Upper lobe of right lung (tissue), 1 donor: ENCODE results near the gene TIFAB. TPM values are rescaled to one million over a fixed set of nuclear protein-coding genes. Genes with fewer than 3 reads are reported as not detected.
A peak's percentile ranks its signal among the peaks of the same experiment; 100 is the strongest.

Experiments
- ATAC-seq: fragments of 200-7000 bp; cut with Tn5 transposase; one replicate; pipeline ENCODE4 v1.9.1; 2020; ENCODE audit warnings: mild to moderate bottlenecking, moderate library complexity
- DNase-seq: peaks from one replicate; pipeline ENCODE4 v3.0.0-alpha.2; 2020
- H3K27ac ChIP-seq: fragments of 200-600 bp; one replicate; pipeline ENCODE4 v1.8.0; 2022
- H3K27me3 ChIP-seq: fragments of 200-600 bp; one replicate; pipeline ENCODE4 v1.8.0; 2022; ENCODE audit warnings: mild to moderate bottlenecking
- H3K36me3 ChIP-seq: fragments of 200-600 bp; one replicate; pipeline ENCODE4 v1.8.0; 2022
- H3K4me1 ChIP-seq: fragments of 200-600 bp; one replicate; pipeline ENCODE4 v1.8.0; 2022
- H3K4me3 ChIP-seq: fragments of 200-600 bp; one replicate; pipeline ENCODE4 v1.8.0; 2022; ENCODE audit warnings: mild to moderate bottlenecking
- H3K9me3 ChIP-seq: fragments of 200-600 bp; one replicate; pipeline ENCODE4 v1.8.0; 2022
- CTCF ChIP-seq: fragments of 200-600 bp; IDR thresholded peaks from one replicate; pipeline ENCODE4 v1.8.0; 2022; ENCODE audit warnings: antibody characterized with exemption
- intact Hi-C: fragments of 100-400 bp; cut with DNase I; formaldehyde crosslinking; loops from one replicate; pipeline ENCODE4 v1.11.0; 2022
- total RNA-seq: library from RNA; stranded (reverse); fragmentation: NEBNext Ultra II Directional; extraction: Animal tissue kit (Norgen Biotek cat#: 25700); gene quantifications from one replicate; pipeline ENCODE4 v1.2.1, GENCODE V29; 2021
- donor health status: DM: no; HTN: yes; CAD: no; lungs with severe emphysema.

The TIFAB gene
- total RNA-seq, 1 donor from 2014 or later, result 0.43 TPM

GRCh38 chr5:135460246-135461033, 8.3 kb upstream of the TIFAB start:
- no peak for DNase-seq

GRCh38 chr5:135458921-135459331, 6.8 kb upstream of the TIFAB start:
- H3K27me3 ChIP-seq, result no peaks in the 10 kb centered on the region
- no peak for TF ChIP-seq CTCF
- H3K9me3 ChIP-seq, result no peaks in the 10 kb centered on the region
- H3K27ac ChIP-seq, result no peak overlapping the region
- ATAC-seq (peak; percentile 77), DNase-seq (peak; percentile 91)
- no peaks in the 10 kb centered on the region for H3K36me3 ChIP-seq
- intact Hi-C loops, result no loop called here
- peaks cover 29% of the 10 kb centered on the region for H3K4me1 ChIP-seq
- no peak overlapping the region for H3K4me3 ChIP-seq

More at GRCh38 chr5:135460246-135461033, 8.3 kb upstream of the TIFAB start:
- no peak overlapping the region for H3K4me3 ChIP-seq
- no peak overlapping the region for H3K27ac ChIP-seq
- no peak for TF ChIP-seq CTCF
- no peak for ATAC-seq
- H3K27me3 ChIP-seq, result peaks cover 9% of the 10 kb centered on the region
- H3K36me3 ChIP-seq, result no peaks in the 10 kb centered on the region
- no peaks in the 10 kb centered on the region for H3K9me3 ChIP-seq
- peaks cover 29% of the 10 kb centered on the region for H3K4me1 ChIP-seq
- intact Hi-C loops, result loop anchor here (5.0 kb wide), 1 partner anchor 92 kb away; no protein-coding TSS in a partner anchor

GRCh38 chr5:135458356-135458755, 6.2 kb upstream of the TIFAB start:
- Histone ChIP-seq H3K27me3 (no peaks in the 10 kb centered on the region), H3K4me1 (peaks cover 29% of the 10 kb centered on the region), H3K4me3 (no peak overlapping the region), H3K36me3 (no peaks in the 10 kb centered on the region), H3K9me3 (no peaks in the 10 kb centered on the region), H3K27ac (no peak overlapping the region)
- intact Hi-C loops, result no loop called here
- no peak for ATAC-seq
- TF ChIP-seq CTCF, result no peak
- DNase-seq, result no peak

- intact Hi-C loops, result no loop called here
- Histone ChIP-seq H3K9me3 (no peaks in the 10 kb centered on the region), H3K27ac (no peak overlapping the region), H3K4me3 (no peak overlapping the region), H3K36me3 (no peaks in the 10 kb centered on the region), H3K27me3 (no peaks in the 10 kb centered on the region), H3K4me1 (peaks cover 29% of the 10 kb centered on the region)
- peak; percentile 71 for ATAC-seq
- peak; percentile 84 for DNase-seq
- TF ChIP-seq CTCF, result peak; percentile 79
Measured at GRCh38 chr5:135457424-135458071, 5.4 kb upstream of the TIFAB start.

- ATAC-seq, result peak; percentile 84
- Histone ChIP-seq H3K27me3 (no peaks in the 10 kb centered on the region), H3K4me3 (no peak overlapping the region), H3K4me1 (peaks cover 26% of the 10 kb centered on the region), H3K9me3 (no peaks in the 10 kb centered on the region), H3K36me3 (no peaks in the 10 kb centered on the region), H3K27ac (no peak overlapping the region)
- no peak for TF ChIP-seq CTCF
- intact Hi-C loops, result no loop called here
- peak; percentile 89 for DNase-seq
Measured at GRCh38 chr5:135456238-135457099, 4.3 kb upstream of the TIFAB start.
